Endothelial cell of umbilical vein (primary cell): Measurements from ENCODE around the gene TCF7L2. TPM values are rescaled to one million over a fixed set of nuclear protein-coding genes. Genes with fewer than 3 reads are reported as not detected.

Source experiments
- BruUV-seq: library from RNA; stranded (reverse); fragments of 400-500 nt; replicated peaks from 2 replicates; lab custom pipeline; 2021; lab: Mats Ljungman, UMichigan
- CTCF ChIA-PET: fragments of 300-600, 350-600 bp; sonication (Branson Sonifier 250); formaldehyde crosslinking; loops from one replicate; lab custom pipeline; 2021; ENCODE audit warnings: antibody characterized with exemption, inconsistent platforms; lab: Charles Lee
- POLR2A ChIA-PET: fragments of 300-600, 350-600 bp; sonication (Branson Sonifier 250); formaldehyde crosslinking; loops from one replicate; lab custom pipeline; 2021; ENCODE audit warnings: antibody characterized with exemption, inconsistent platforms; lab: Charles Lee
- DNase-seq: peaks from one replicate; pipeline ENCODE4 v3.0.0-alpha.2; 2011; ENCODE audit warnings: low read depth, low spot score
- FAIRE-seq: peaks from 2 replicates; lab custom pipeline; 2011; peaks lifted over from hg19 to GRCh38; lab: Jason Lieb, UNC
- H2AFZ ChIP-seq: 2 replicates; pipeline ENCODE4 v1.6.0; 2012; ENCODE audit warnings: low read depth, low read length, control low read depth, inconsistent platforms
- H3K27ac ChIP-seq: 2 replicates; pipeline ENCODE4 v1.5.1; 2011; ENCODE audit warnings: low read depth, mild to moderate bottlenecking, control low read depth, low read length, moderate library complexity; ENCODE audit not compliant: insufficient read depth
- H3K27me3 ChIP-seq, 2 experiments: 2 replicates each; pipeline versions ENCODE4 v1.6.0 to v1.6.1; 2011; ENCODE audit warnings: low read length in 2 of 2, mixed read lengths in 1 of 2; ENCODE audit not compliant: control insufficient read depth in 2 of 2, insufficient read depth in 2 of 2
- H3K36me3 ChIP-seq, 2 experiments: 2 replicates in 1 of 2; 3 replicates in 1 of 2; pipeline ENCODE4 v1.5.1; 2011; ENCODE audit warnings: low read length in 2 of 2, mild to moderate bottlenecking in 1 of 2, moderate library complexity in 1 of 2; ENCODE audit not compliant: control insufficient read depth in 2 of 2, insufficient read depth in 2 of 2; ENCODE audit errors: extremely low read depth in 1 of 2
- H3K4me1 ChIP-seq: 3 replicates; pipeline ENCODE4 v1.5.1; 2011; ENCODE audit warnings: mild to moderate bottlenecking, low read length; ENCODE audit not compliant: control insufficient read depth, insufficient read depth; ENCODE audit errors: extremely low read depth
- H3K4me2 ChIP-seq: 2 replicates; pipeline ENCODE4 v1.6.1; 2011; ENCODE audit warnings: low read length, control low read depth, mixed read lengths; ENCODE audit not compliant: insufficient read depth
- H3K4me3 ChIP-seq, 3 experiments: fragments of 200-600 bp in 1 of 3; sonication (generic), shearing (Covaris generic) in 1 of 3; replicated peaks in 1 of 3; 2 replicates each; pipeline ENCODE4 v1.5.1; 2011 to 2016; ENCODE audit warnings: control low read depth in 3 of 3, low read length in 3 of 3, mild to moderate bottlenecking in 2 of 3, inconsistent platforms in 1 of 3, low read depth in 1 of 3, moderate library complexity in 1 of 3; ENCODE audit not compliant: insufficient read depth in 1 of 3
- H3K79me2 ChIP-seq: 2 replicates; pipeline ENCODE4 v1.6.0; 2012; ENCODE audit warnings: low read length, inconsistent platforms; ENCODE audit not compliant: control insufficient read depth, insufficient read depth
- H3K9ac ChIP-seq: replicated peaks from 2 replicates; pipeline ENCODE3; 2011; ENCODE audit warnings: low read length, control low read depth; ENCODE audit not compliant: insufficient read depth; ENCODE audit errors: extremely low read depth
- H3K9me1 ChIP-seq: replicated peaks from 3 replicates; pipeline ENCODE4 v1.6.0; 2011; ENCODE audit warnings: mild to moderate bottlenecking, low read length; ENCODE audit not compliant: control insufficient read depth, insufficient read depth; ENCODE audit errors: extremely low read depth
- H3K9me3 ChIP-seq: replicated peaks from 2 replicates; pipeline ENCODE4 v1.5.1; 2012; ENCODE audit warnings: low read length, inconsistent platforms; ENCODE audit not compliant: control insufficient read depth, insufficient read depth
- H4K20me1 ChIP-seq: replicated peaks from 2 replicates; pipeline ENCODE3; 2011; ENCODE audit warnings: mild to moderate bottlenecking, low read length; ENCODE audit not compliant: control insufficient read depth, insufficient read depth; ENCODE audit errors: extremely low read depth
- CTCF ChIP-seq, 2 donors: IDR thresholded peaks; 1 replicate in 1 of 2; 2 replicates in 1 of 2; pipeline ENCODE4 v1.5.1; 2011; ENCODE audit warnings: low read length in 2 of 2, mild to moderate bottlenecking in 2 of 2, moderate library complexity in 2 of 2, control low read depth in 1 of 2, inconsistent platforms in 1 of 2, low read depth in 1 of 2; ENCODE audit not compliant: insufficient read depth in 1 of 2; ENCODE audit errors: extremely low read depth in 1 of 2
- FOS ChIP-seq: IDR thresholded peaks from 2 replicates; pipeline ENCODE4 v1.6.1; 2011; ENCODE audit warnings: mild to moderate bottlenecking, low read length, moderate library complexity, borderline replicate concordance; ENCODE audit not compliant: insufficient read depth
- GATA2 ChIP-seq: IDR thresholded peaks from 2 replicates; pipeline ENCODE4 v1.7.0; 2011; ENCODE audit warnings: low read depth, mild to moderate bottlenecking, moderate library complexity, mixed read lengths, low read length; ENCODE audit not compliant: insufficient read length, insufficient read depth
- JUN ChIP-seq: IDR thresholded peaks from 2 replicates; pipeline ENCODE4 v1.6.1; 2011; ENCODE audit warnings: borderline replicate concordance, low read depth; ENCODE audit not compliant: insufficient read length, insufficient read depth
- MYC ChIP-seq: IDR thresholded peaks from one replicate; pipeline ENCODE4 v1.6.1; 2011; ENCODE audit warnings: mild to moderate bottlenecking, low read depth, low read length
- POLR2AphosphoS5 ChIP-seq: IDR thresholded peaks from 2 replicates; pipeline ENCODE4 v1.6.1; 2012; ENCODE audit warnings: low read depth, mild to moderate bottlenecking, control low read depth, low read length, moderate library complexity; ENCODE audit not compliant: insufficient read depth
- dilution Hi-C: fragments of 300-500 bp; cut with MboI; formaldehyde crosslinking; loops from one replicate; pipeline ENCODE4 v1.15.0; 2019; ENCODE audit warnings: low sequenced_read_pairs; ENCODE audit not compliant: extremely low pct_ligation_motif_present
- intact Hi-C: fragments of 100-400 bp; cut with micrococcal nuclease; formaldehyde crosslinking; loops from one replicate; pipeline ENCODE4 v1.10.0; 2022
- polyA plus RNA-seq, 4 experiments: library from polyadenylated mRNA; depleted of rRNA in 3 of 4; stranded (reverse) in 3 of 4; unstranded in 1 of 4; fragments of >200 nt; gene quantifications; 2 replicates each; pipeline versions ENCODE4 v1.2.1 to v1.2.3, GENCODE V29; 2011 to 2012; ENCODE audit warnings: missing spikeins in 1 of 4
- total RNA-seq: library from RNA; stranded (reverse); gene quantifications from 2 replicates; pipeline ENCODE4 v1.2.3, GENCODE V29; 2021

The TCF7L2 gene
- total and polyA plus RNA-seq, 2 donors (not counting 3 experiments of a cell fraction or from before 2014, with no cell fraction given) = 9.9 to 21.8 TPM

DNA sequence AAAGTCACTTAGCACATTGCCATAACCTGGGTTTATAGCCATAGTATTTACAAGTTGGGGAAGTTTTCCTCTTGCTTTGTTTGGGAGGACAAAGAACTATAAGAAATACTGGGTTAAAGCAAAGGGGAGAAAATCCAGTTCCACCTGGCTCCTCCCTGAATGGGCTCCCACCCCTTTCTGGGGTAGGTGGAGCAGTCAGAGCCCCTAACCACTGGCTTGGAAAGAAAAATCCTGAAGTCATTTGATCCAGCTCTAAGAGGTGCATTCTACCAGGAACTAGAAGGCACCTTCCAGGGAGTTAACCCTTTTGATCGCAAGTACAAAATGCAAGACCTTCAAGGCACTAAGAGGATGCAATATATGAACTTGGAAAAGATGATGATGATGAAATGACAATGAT is 31.3 kb upstream of the TCF7L2 start:
- intact Hi-C loops = no loop called here
- CTCF ChIA-PET = interaction anchor here (0.9 to 1.0 kb wide), 2 partner anchors 9 to 207 kb away, joined by 3 read pairs; no protein-coding TSS in a partner anchor

More for the DNA sequence above, 31.3 kb upstream of the TCF7L2 start:
- H3K27ac ChIP-seq = no peak overlapping the region
- POLR2A ChIA-PET = no interaction called here
- H3K4me2 ChIP-seq = no peak overlapping the region
- H3K4me3 ChIP-seq = no peak overlapping the region
- H3K4me1 ChIP-seq = peaks cover 8% of the 10 kb centered on the region
- no peaks in the 10 kb centered on the region for H4K20me1 ChIP-seq
- H2AFZ ChIP-seq = no peak overlapping the region
- no peaks in the 10 kb centered on the region for H3K79me2 ChIP-seq
- no peak overlapping the region for H3K9ac ChIP-seq
- BruUV-seq = no TSS peak
- no peak for DNase-seq
- no peak for FAIRE-seq
- no peaks in the 10 kb centered on the region for H3K27me3 ChIP-seq
- no peaks in the 10 kb centered on the region for H3K9me3 ChIP-seq
- TF ChIP-seq FOS = no peak
- no peak for TF ChIP-seq JUN
- TF ChIP-seq POLR2AphosphoS5 = no peak
- no peak for TF ChIP-seq GATA2
- TF ChIP-seq MYC = no peak
- no peak for TF ChIP-seq CTCF (IDR thresholded peaks at IDR 0.05; ENCODE audit: extremely low read depth in 1 of 2, insufficient read depth in 1 of 2, low read depth in 1 of 2, low read length in 2 of 2)
- H3K9me1 ChIP-seq = no peaks in the 10 kb centered on the region
- H3K36me3 ChIP-seq = no peaks in the 10 kb centered on the region
- dilution Hi-C loops = no loop called here
